Right lobe of liver (tissue), 6 donors: Measurements from ENCODE around the gene NOVA2. TPM values are rescaled to one million over a fixed set of nuclear protein-coding genes. Genes with fewer than 3 reads are reported as not detected.

Experiments used
- ATAC-seq, 4 donors: fragments of 200-7000 bp; cut with Tn5 transposase; one replicate each; pipeline ENCODE4 v1.9.1; 2020; ENCODE audit warnings: mild to moderate bottlenecking in 4 of 4, moderate library complexity in 4 of 4
- DNase-seq, 3 donors: peaks; one replicate each; pipeline ENCODE4 v3.0.0-alpha.2; 2020
- H3K27ac ChIP-seq, 3 donors: fragments of 200-600 bp; one replicate each; pipeline ENCODE4 v1.8.0; 2022
- H3K27me3 ChIP-seq, 2 donors: fragments of 200-600 bp; one replicate each; pipeline ENCODE4 v1.8.0; 2022
- H3K36me3 ChIP-seq, 4 donors: fragments of 200-600 bp; sonication (generic) in 1 of 4; one replicate each; pipeline versions ENCODE4 v1.5.1 to v1.8.0; 2017 to 2022; ENCODE audit warnings: control low read depth in 1 of 4
- H3K4me1 ChIP-seq, 4 donors: fragments of 200-600 bp; sonication (generic) in 1 of 4; one replicate each; pipeline versions ENCODE4 v1.5.1 to v1.8.0; 2017 to 2022; ENCODE audit warnings: control low read depth in 1 of 4
- H3K4me3 ChIP-seq, 3 donors: fragments of 200-600 bp; one replicate each; pipeline ENCODE4 v1.8.0; 2022
- H3K9me3 ChIP-seq, 4 donors: fragments of 200-600 bp; sonication (generic) in 1 of 4; one replicate each; pipeline versions ENCODE4 v1.5.1 to v1.8.0; 2017 to 2022; ENCODE audit warnings: control low read depth in 1 of 4
- POLR2A ChIP-seq: fragments of 450-650 bp; IDR thresholded peaks from one replicate; pipeline ENCODE4 v1.6.1; 2017; ENCODE audit warnings: antibody characterized with exemption, mild to moderate bottlenecking
- WGBS: methylation state at CpG from one replicate; pipeline ENCODE4 v1.1.6; 2018; ENCODE audit warnings: low coverage, low lambda C conversion rate; ENCODE audit not compliant: insufficient coverage; ENCODE audit errors: missing lambda C conversion rate; 5-methylcytosine and 5-hydroxymethylcytosine counted together
- intact Hi-C, 2 donors: fragments of 100-400 bp; cut with DNase I; formaldehyde crosslinking; loops; one replicate each; pipeline versions ENCODE4 v1.11.2 to v1.14.1; 2022
- total RNA-seq, 6 experiments: library from RNA; depleted of rRNA in 2 of 6; stranded (reverse); fragments of >200 nt in 2 of 6; fragmentation: NEBNext Ultra II Directional in 3 of 6; extraction: Animal tissue kit (Norgen Biotek cat#: 25700) in 3 of 6; gene quantifications; one replicate each; pipeline versions ENCODE4 v1.1.0 to v1.2.4, GENCODE V29; 2016 to 2023
- TF ChIP-seq, protein P1 (sequence below), 4 donors: fragments of 200-600 bp in 3 of 4; fragments of 450-650 bp in 1 of 4; IDR thresholded peaks; one replicate each; pipeline versions ENCODE4 v1.5.1 to v1.8.0; 2016 to 2022; ENCODE audit warnings: antibody characterized with exemption in 4 of 4, mild to moderate bottlenecking in 2 of 4
- donor health status: DM: no; HTN: yes; CAD: no.
- donor health status: DM: no; HTN: no; CAD: no.
- donor health status: DM: no; HTN: no; CAD: no.
- donor health status: DM: no; HTN: yes; CAD: no.
- donor health status: DM: no; HTN: yes; CAD: no.

The NOVA2 gene
- total RNA-seq, 6 experiments from 2014 or later = 0.66 to 2.5 (median 0.85) TPM

- intact Hi-C loops = no loop called here
- peaks cover 4 to 5% of the 10 kb centered on the region in 2 donors for H3K27me3 ChIP-seq
- no peak overlapping the region for H3K27ac ChIP-seq
- ATAC-seq (no peak), DNase-seq (no peak)
- no peak overlapping the region for H3K4me3 ChIP-seq
- no peaks in the 10 kb centered on the region for H3K9me3 ChIP-seq
- TF ChIP-seq, protein P1, sequence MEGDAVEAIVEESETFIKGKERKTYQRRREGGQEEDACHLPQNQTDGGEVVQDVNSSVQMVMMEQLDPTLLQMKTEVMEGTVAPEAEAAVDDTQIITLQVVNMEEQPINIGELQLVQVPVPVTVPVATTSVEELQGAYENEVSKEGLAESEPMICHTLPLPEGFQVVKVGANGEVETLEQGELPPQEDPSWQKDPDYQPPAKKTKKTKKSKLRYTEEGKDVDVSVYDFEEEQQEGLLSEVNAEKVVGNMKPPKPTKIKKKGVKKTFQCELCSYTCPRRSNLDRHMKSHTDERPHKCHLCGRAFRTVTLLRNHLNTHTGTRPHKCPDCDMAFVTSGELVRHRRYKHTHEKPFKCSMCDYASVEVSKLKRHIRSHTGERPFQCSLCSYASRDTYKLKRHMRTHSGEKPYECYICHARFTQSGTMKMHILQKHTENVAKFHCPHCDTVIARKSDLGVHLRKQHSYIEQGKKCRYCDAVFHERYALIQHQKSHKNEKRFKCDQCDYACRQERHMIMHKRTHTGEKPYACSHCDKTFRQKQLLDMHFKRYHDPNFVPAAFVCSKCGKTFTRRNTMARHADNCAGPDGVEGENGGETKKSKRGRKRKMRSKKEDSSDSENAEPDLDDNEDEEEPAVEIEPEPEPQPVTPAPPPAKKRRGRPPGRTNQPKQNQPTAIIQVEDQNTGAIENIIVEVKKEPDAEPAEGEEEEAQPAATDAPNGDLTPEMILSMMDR (IDR thresholded peaks at IDR 0.05) = no peak
- TF ChIP-seq POLR2A = no peak
- H3K36me3 ChIP-seq = no peaks in the 10 kb centered on the region
- no peaks in the 10 kb centered on the region for H3K4me1 ChIP-seq
- WGBS = 61% methylated on average over 4 of the region's 11 CpGs
These were observed 1.8 kb upstream of the NOVA2 start for GRCh38 chr19:45975306-45976070.

DNA sequence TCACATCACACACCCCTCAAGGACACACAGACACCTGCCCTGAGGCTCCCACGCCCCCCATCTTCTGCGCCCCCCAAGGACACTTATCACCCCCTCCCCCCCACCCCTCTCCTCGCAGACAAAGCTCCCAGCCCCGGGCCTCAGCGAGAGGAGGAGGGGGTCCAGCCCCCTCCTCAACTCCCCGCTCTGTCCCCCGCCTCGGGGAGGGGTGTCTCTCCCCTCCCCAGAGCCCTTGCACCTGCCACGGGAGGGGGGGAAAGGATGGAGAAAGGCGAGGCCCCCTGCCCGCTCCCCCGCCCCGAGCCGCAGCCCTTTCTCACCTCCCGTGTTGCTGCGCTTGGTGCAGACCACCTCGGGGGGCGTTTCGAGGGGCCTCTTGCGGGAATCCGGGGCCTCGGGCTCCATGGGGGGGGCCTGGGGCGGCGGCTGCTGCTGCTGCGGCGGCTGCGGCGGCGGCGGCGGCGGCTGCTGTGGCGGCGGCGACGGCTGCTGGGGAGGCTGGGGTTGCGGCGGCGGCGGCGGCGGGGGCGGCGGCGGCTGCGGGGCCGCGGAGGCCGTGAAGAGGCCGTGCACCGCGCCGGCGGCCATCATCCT lies 621 bp downstream of the NOVA2 start:
- DNase-seq (no peak), ATAC-seq (no peak)
- intact Hi-C loops = no loop called here
- peak overlapping the region in 1 of 3 donors; percentile 10 for H3K27ac ChIP-seq
- no peaks in the 10 kb centered on the region for H3K36me3 ChIP-seq
- no peaks in the 10 kb centered on the region for H3K9me3 ChIP-seq
- H3K4me1 ChIP-seq = no peaks in the 10 kb centered on the region
- no peak for TF ChIP-seq POLR2A
- TF ChIP-seq, protein P1 (IDR thresholded peaks at IDR 0.05) = no peak
- peak overlapping the region; percentile 4 to 19 (median 7) for H3K4me3 ChIP-seq
- WGBS = 1% methylated on average over 20 of the region's 54 CpGs
- H3K27me3 ChIP-seq = peaks cover 4 to 5% of the 10 kb centered on the region in 2 donors

DNA sequence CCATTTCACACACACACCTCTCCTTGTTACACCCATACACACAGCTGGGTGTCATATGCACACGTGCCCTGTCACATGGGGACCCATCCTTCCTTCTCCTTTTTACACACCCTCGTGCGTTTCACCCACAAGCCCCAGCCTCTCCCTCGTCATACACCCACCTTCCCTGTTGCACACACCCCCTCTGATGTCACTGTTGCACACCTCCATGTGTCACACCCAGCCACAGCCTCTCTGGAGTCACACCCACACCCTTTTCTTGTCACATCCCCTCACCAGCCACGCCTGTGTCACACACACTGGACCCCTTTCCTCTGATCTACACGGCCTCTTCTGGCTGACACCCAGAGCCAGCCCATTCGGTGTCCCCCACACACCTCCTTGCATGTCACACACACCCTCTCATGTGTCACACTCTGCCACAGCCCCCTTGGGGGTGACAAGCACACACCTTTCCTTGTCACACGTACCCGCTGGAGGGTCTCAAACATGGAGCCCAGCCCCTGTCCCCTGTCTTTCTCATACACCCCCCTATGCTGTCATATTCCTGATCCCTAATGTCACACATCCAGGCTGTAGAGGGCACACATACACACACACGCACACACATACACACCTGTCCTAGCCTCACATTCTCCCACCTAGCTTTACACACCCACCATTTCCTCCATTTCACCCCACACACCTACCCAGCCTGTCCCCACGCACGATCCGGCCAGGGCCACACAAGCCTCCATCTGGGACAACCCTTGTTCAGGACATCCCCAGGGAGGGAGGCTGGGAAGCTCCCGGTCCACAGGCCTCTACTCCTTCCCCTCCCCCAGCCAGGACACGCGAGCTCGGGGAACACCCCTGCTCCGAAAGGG lies 1.4 kb downstream of the NOVA2 start:
- WGBS = 15% methylated on average over 17 of the region's 18 CpGs
- H3K4me3 ChIP-seq = peak overlapping the region; percentile 4 to 19 (median 7)
- intact Hi-C loops = no loop called here
- peak overlapping the region in 1 of 3 donors; percentile 10 for H3K27ac ChIP-seq
- TF ChIP-seq, protein P1 (IDR thresholded peaks at IDR 0.05) = no peak
- no peak for TF ChIP-seq POLR2A
- no peaks in the 10 kb centered on the region for H3K4me1 ChIP-seq
- DNase-seq = peak in 1 of 3 donors; percentile 28
- no peaks in the 10 kb centered on the region for H3K9me3 ChIP-seq
- ATAC-seq = peak; percentile 18 to 50 (median 40)
- H3K27me3 ChIP-seq = peaks cover 4 to 5% of the 10 kb centered on the region in 2 donors
- no peaks in the 10 kb centered on the region for H3K36me3 ChIP-seq

GRCh38 chr19:45971260-45971902 lies 2.3 kb downstream of the NOVA2 start:
- Histone ChIP-seq H3K9me3 (no peaks in the 10 kb centered on the region), H3K36me3 (no peaks in the 10 kb centered on the region), H3K27me3 (peaks cover 4 to 5% of the 10 kb centered on the region in 2 donors), H3K4me3 (no peak overlapping the region), H3K27ac (no peak overlapping the region), H3K4me1 (no peaks in the 10 kb centered on the region)
- TF ChIP-seq POLR2A = no peak
- TF ChIP-seq, protein P1 (IDR thresholded peaks at IDR 0.05) = no peak
- no peak for DNase-seq
- intact Hi-C loops = no loop called here
- WGBS = 0% methylated on average over 4 of the region's 11 CpGs
- peak; percentile 16 to 38 (median 32) for ATAC-seq
